Endothelial cell of umbilical vein (primary cell): ENCODE measurements around the gene ST8SIA6. TPM values are rescaled to one million over a fixed set of nuclear protein-coding genes. Genes with fewer than 3 reads are reported as not detected.

Experiments
- BruUV-seq: library from RNA; stranded (reverse); fragments of 400-500 nt; replicated peaks from 2 replicates; lab custom pipeline; 2021; lab: Mats Ljungman, UMichigan
- CTCF ChIA-PET: fragments of 300-600, 350-600 bp; sonication (Branson Sonifier 250); formaldehyde crosslinking; loops from one replicate; lab custom pipeline; 2021; ENCODE audit warnings: antibody characterized with exemption, inconsistent platforms; lab: Charles Lee
- POLR2A ChIA-PET: fragments of 300-600, 350-600 bp; sonication (Branson Sonifier 250); formaldehyde crosslinking; loops from one replicate; lab custom pipeline; 2021; ENCODE audit warnings: antibody characterized with exemption, inconsistent platforms; lab: Charles Lee
- DNase-seq: peaks from one replicate; pipeline ENCODE4 v3.0.0-alpha.2; 2011; ENCODE audit warnings: low read depth, low spot score
- FAIRE-seq: peaks from 2 replicates; lab custom pipeline; 2011; peaks lifted over from hg19 to GRCh38; lab: Jason Lieb, UNC
- H2AFZ ChIP-seq: 2 replicates; pipeline ENCODE4 v1.6.0; 2012; ENCODE audit warnings: low read depth, low read length, control low read depth, inconsistent platforms
- H3K27ac ChIP-seq: 2 replicates; pipeline ENCODE4 v1.5.1; 2011; ENCODE audit warnings: low read depth, mild to moderate bottlenecking, control low read depth, low read length, moderate library complexity; ENCODE audit not compliant: insufficient read depth
- H3K27me3 ChIP-seq, 2 experiments: 2 replicates each; pipeline versions ENCODE4 v1.6.0 to v1.6.1; 2011; ENCODE audit warnings: low read length in 2 of 2, mixed read lengths in 1 of 2; ENCODE audit not compliant: control insufficient read depth in 2 of 2, insufficient read depth in 2 of 2
- H3K36me3 ChIP-seq, 2 experiments: 2 replicates in 1 of 2; 3 replicates in 1 of 2; pipeline ENCODE4 v1.5.1; 2011; ENCODE audit warnings: low read length in 2 of 2, mild to moderate bottlenecking in 1 of 2, moderate library complexity in 1 of 2; ENCODE audit not compliant: control insufficient read depth in 2 of 2, insufficient read depth in 2 of 2; ENCODE audit errors: extremely low read depth in 1 of 2
- H3K4me1 ChIP-seq: 3 replicates; pipeline ENCODE4 v1.5.1; 2011; ENCODE audit warnings: mild to moderate bottlenecking, low read length; ENCODE audit not compliant: control insufficient read depth, insufficient read depth; ENCODE audit errors: extremely low read depth
- H3K4me2 ChIP-seq: 2 replicates; pipeline ENCODE4 v1.6.1; 2011; ENCODE audit warnings: low read length, control low read depth, mixed read lengths; ENCODE audit not compliant: insufficient read depth
- H3K4me3 ChIP-seq, 3 experiments: fragments of 200-600 bp in 1 of 3; sonication (generic), shearing (Covaris generic) in 1 of 3; replicated peaks in 1 of 3; 2 replicates each; pipeline ENCODE4 v1.5.1; 2011 to 2016; ENCODE audit warnings: control low read depth in 3 of 3, low read length in 3 of 3, mild to moderate bottlenecking in 2 of 3, inconsistent platforms in 1 of 3, low read depth in 1 of 3, moderate library complexity in 1 of 3; ENCODE audit not compliant: insufficient read depth in 1 of 3
- H3K79me2 ChIP-seq: 2 replicates; pipeline ENCODE4 v1.6.0; 2012; ENCODE audit warnings: low read length, inconsistent platforms; ENCODE audit not compliant: control insufficient read depth, insufficient read depth
- H3K9ac ChIP-seq: replicated peaks from 2 replicates; pipeline ENCODE3; 2011; ENCODE audit warnings: low read length, control low read depth; ENCODE audit not compliant: insufficient read depth; ENCODE audit errors: extremely low read depth
- H3K9me1 ChIP-seq: replicated peaks from 3 replicates; pipeline ENCODE4 v1.6.0; 2011; ENCODE audit warnings: mild to moderate bottlenecking, low read length; ENCODE audit not compliant: control insufficient read depth, insufficient read depth; ENCODE audit errors: extremely low read depth
- H3K9me3 ChIP-seq: replicated peaks from 2 replicates; pipeline ENCODE4 v1.5.1; 2012; ENCODE audit warnings: low read length, inconsistent platforms; ENCODE audit not compliant: control insufficient read depth, insufficient read depth
- H4K20me1 ChIP-seq: replicated peaks from 2 replicates; pipeline ENCODE3; 2011; ENCODE audit warnings: mild to moderate bottlenecking, low read length; ENCODE audit not compliant: control insufficient read depth, insufficient read depth; ENCODE audit errors: extremely low read depth
- EZH2 ChIP-seq: IDR thresholded peaks from 2 replicates; pipeline ENCODE4 v1.6.1; 2012; ENCODE audit warnings: borderline replicate concordance, low read depth, mild to moderate bottlenecking, moderate library complexity, low read length, inconsistent platforms; ENCODE audit not compliant: severe bottlenecking
- FOS ChIP-seq: IDR thresholded peaks from 2 replicates; pipeline ENCODE4 v1.6.1; 2011; ENCODE audit warnings: mild to moderate bottlenecking, low read length, moderate library complexity, borderline replicate concordance; ENCODE audit not compliant: insufficient read depth
- GATA2 ChIP-seq: IDR thresholded peaks from 2 replicates; pipeline ENCODE4 v1.7.0; 2011; ENCODE audit warnings: low read depth, mild to moderate bottlenecking, moderate library complexity, mixed read lengths, low read length; ENCODE audit not compliant: insufficient read length, insufficient read depth
- JUN ChIP-seq: IDR thresholded peaks from 2 replicates; pipeline ENCODE4 v1.6.1; 2011; ENCODE audit warnings: borderline replicate concordance, low read depth; ENCODE audit not compliant: insufficient read length, insufficient read depth
- MYC ChIP-seq: IDR thresholded peaks from one replicate; pipeline ENCODE4 v1.6.1; 2011; ENCODE audit warnings: mild to moderate bottlenecking, low read depth, low read length
- POLR2A ChIP-seq: IDR thresholded peaks from 2 replicates; pipeline ENCODE4 v1.6.1; 2012; ENCODE audit warnings: low read depth, mild to moderate bottlenecking, control low read depth, low read length
- POLR2AphosphoS5 ChIP-seq: IDR thresholded peaks from 2 replicates; pipeline ENCODE4 v1.6.1; 2012; ENCODE audit warnings: low read depth, mild to moderate bottlenecking, control low read depth, low read length, moderate library complexity; ENCODE audit not compliant: insufficient read depth
- dilution Hi-C: fragments of 300-500 bp; cut with MboI; formaldehyde crosslinking; loops from one replicate; pipeline ENCODE4 v1.15.0; 2019; ENCODE audit warnings: low sequenced_read_pairs; ENCODE audit not compliant: extremely low pct_ligation_motif_present
- intact Hi-C: fragments of 100-400 bp; cut with micrococcal nuclease; formaldehyde crosslinking; loops from one replicate; pipeline ENCODE4 v1.10.0; 2022
- polyA plus RNA-seq, 4 experiments: library from polyadenylated mRNA; depleted of rRNA in 3 of 4; stranded (reverse) in 3 of 4; unstranded in 1 of 4; fragments of >200 nt; gene quantifications; 2 replicates each; pipeline versions ENCODE4 v1.2.1 to v1.2.3, GENCODE V29; 2011 to 2012; ENCODE audit warnings: missing spikeins in 1 of 4
- total RNA-seq: library from RNA; stranded (reverse); gene quantifications from 2 replicates; pipeline ENCODE4 v1.2.3, GENCODE V29; 2021
- TF ChIP-seq, protein P1 (sequence below), 2 donors: IDR thresholded peaks; 1 replicate in 1 of 2; 2 replicates in 1 of 2; pipeline ENCODE4 v1.5.1; 2011; ENCODE audit warnings: low read length in 2 of 2, mild to moderate bottlenecking in 2 of 2, moderate library complexity in 2 of 2, control low read depth in 1 of 2, inconsistent platforms in 1 of 2, low read depth in 1 of 2; ENCODE audit not compliant: insufficient read depth in 1 of 2; ENCODE audit errors: extremely low read depth in 1 of 2
- TF ChIP-seq, protein P2 (sequence below): IDR thresholded peaks from 2 replicates; pipeline ENCODE4 v1.6.1; 2011; ENCODE audit not compliant: insufficient read depth, insufficient read length

The ST8SIA6 gene
- total and polyA plus RNA-seq, 2 donors (not counting 3 experiments of a cell fraction or from before 2014, with no cell fraction given) = 0.40 to 0.51 TPM

DNA sequence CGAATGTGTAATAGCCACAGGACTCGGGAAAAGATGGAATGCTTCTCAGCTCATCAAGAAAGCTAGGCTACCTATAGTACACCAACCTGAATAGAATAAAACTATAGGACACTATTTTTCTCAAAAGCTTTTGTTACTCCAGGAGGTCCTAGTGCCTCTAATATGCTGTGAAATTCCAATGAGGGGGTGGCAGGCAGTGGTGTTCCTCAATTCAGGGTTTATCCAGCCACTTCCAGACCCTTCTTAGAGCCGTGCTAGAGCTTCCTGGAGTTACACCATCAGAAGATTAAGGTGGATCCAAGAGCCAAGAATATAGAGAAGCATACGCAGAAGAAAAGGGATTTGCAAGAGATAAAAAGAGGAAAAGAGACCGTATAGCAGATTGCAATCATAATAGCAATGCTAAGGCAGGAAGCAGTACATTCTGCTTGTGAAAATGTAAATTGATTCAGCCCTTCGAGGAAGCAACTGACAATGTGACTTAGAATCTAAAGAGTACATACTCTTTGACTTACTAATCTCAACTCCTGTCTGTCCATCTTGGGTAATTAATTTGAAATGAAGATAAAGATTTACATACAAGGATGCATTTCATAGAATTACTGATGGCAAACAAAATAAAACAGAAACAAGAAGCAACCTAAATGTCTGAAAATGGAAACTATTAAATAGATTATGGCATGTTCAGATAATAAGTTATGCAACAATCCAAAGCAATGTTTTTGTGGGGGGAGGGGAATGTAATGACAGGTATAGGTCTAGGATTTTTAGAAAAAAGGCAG lies 2.1 kb downstream of the ST8SIA6 start:
- POLR2A ChIA-PET = interaction anchor here (0.6 kb wide), 1 partner anchor 62 kb away, joined by 7 read pairs; no protein-coding TSS in a partner anchor
- DNase-seq = no peak
- no peak for TF ChIP-seq POLR2AphosphoS5
- TF ChIP-seq, protein P1, sequence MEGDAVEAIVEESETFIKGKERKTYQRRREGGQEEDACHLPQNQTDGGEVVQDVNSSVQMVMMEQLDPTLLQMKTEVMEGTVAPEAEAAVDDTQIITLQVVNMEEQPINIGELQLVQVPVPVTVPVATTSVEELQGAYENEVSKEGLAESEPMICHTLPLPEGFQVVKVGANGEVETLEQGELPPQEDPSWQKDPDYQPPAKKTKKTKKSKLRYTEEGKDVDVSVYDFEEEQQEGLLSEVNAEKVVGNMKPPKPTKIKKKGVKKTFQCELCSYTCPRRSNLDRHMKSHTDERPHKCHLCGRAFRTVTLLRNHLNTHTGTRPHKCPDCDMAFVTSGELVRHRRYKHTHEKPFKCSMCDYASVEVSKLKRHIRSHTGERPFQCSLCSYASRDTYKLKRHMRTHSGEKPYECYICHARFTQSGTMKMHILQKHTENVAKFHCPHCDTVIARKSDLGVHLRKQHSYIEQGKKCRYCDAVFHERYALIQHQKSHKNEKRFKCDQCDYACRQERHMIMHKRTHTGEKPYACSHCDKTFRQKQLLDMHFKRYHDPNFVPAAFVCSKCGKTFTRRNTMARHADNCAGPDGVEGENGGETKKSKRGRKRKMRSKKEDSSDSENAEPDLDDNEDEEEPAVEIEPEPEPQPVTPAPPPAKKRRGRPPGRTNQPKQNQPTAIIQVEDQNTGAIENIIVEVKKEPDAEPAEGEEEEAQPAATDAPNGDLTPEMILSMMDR (IDR thresholded peaks at IDR 0.05; ENCODE audit: extremely low read depth in 1 of 2, insufficient read depth in 1 of 2, low read depth in 1 of 2, low read length in 2 of 2) = no peak
- no peak for TF ChIP-seq POLR2A
- TF ChIP-seq GATA2 = no peak
- TF ChIP-seq JUN = no peak
- TF ChIP-seq EZH2 = no peak
- TF ChIP-seq, protein P2, sequence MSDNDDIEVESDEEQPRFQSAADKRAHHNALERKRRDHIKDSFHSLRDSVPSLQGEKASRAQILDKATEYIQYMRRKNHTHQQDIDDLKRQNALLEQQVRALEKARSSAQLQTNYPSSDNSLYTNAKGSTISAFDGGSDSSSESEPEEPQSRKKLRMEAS = no peak
- no peak for TF ChIP-seq FOS
- no peak for TF ChIP-seq MYC
- H3K9me3 ChIP-seq = peaks cover 7% of the 10 kb centered on the region
- BruUV-seq = no TSS peak
- no peaks in the 10 kb centered on the region for H3K9me1 ChIP-seq
- H3K27me3 ChIP-seq = no peaks in the 10 kb centered on the region
- peaks cover 9% of the 10 kb centered on the region for H3K4me1 ChIP-seq
- intact Hi-C loops (loop anchor here (2.0 kb wide), 2 partner anchors 23 to 61 kb away; no protein-coding TSS in a partner anchor), dilution Hi-C loops (no loop called here)
- peak overlapping the region; percentile 9 for H2AFZ ChIP-seq
- no peak overlapping the region for H3K4me3 ChIP-seq
- CTCF ChIA-PET = interaction anchor here (0.9 to 1.9 kb wide), 5 partner anchors 21 to 154 kb away, joined by 3 to 7 read pairs (median 4); no protein-coding TSS in a partner anchor
- H4K20me1 ChIP-seq = no peaks in the 10 kb centered on the region
- peak; percentile 18 for FAIRE-seq
- H3K36me3 ChIP-seq = no peaks in the 10 kb centered on the region
- H3K79me2 ChIP-seq = no peaks in the 10 kb centered on the region
- no peak overlapping the region for H3K9ac ChIP-seq
- peak overlapping the region; percentile 16 for H3K4me2 ChIP-seq
- no peak overlapping the region for H3K27ac ChIP-seq
